NB4 (cell line): Measurements from ENCODE around the gene ZNF787.
A peak's percentile ranks its signal among the peaks of the same experiment; 100 is the strongest.

Experiments
- DNase-seq: peaks from one replicate; pipeline ENCODE4 v3.0.0; 2010; ENCODE audit warnings: low read depth
- H3K4me3 ChIP-seq: one replicate; pipeline ENCODE4 v1.5.1; 2011; ENCODE audit warnings: mild to moderate bottlenecking, low read depth, low read length, moderate library complexity
- CTCF ChIP-seq: IDR thresholded peaks from one replicate; pipeline ENCODE4 v1.5.1; 2012; ENCODE audit warnings: low read depth, low read length
- MYC ChIP-seq: IDR thresholded peaks from 2 replicates; pipeline ENCODE4 v1.6.1; 2011; ENCODE audit warnings: low read depth, low read length
- POLR2A ChIP-seq: IDR thresholded peaks from 2 replicates; pipeline ENCODE4 v1.6.1; 2011; ENCODE audit warnings: mild to moderate bottlenecking; ENCODE audit not compliant: insufficient read length; ENCODE audit errors: extremely low read depth
- TF ChIP-seq, protein P1 (sequence below): IDR thresholded peaks from 2 replicates; pipeline ENCODE4 v1.6.1; 2011; ENCODE audit warnings: low read depth, low read length

Gene ZNF787

DNA sequence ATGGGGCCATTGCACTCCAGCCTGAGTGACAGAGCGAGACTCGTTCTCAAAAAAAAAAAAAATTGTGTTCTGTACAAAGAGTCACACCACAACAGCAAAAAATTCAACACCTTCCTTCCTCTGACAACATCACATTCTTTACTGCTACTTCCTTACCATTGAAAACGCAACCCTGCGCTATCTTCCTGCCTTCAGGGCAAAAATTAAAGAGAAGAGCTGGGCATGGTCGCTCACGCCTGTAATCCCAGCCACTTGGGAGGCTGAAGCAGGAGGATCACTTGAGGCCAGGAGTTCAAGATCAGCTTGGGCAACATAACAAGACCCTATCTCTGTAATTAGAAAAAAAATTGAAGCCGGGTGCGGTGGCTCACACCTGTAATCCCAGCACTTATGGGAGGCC lies 10.6 kb upstream of the ZNF787 start:
- TF ChIP-seq MYC, result no peak
- TF ChIP-seq, protein P1, sequence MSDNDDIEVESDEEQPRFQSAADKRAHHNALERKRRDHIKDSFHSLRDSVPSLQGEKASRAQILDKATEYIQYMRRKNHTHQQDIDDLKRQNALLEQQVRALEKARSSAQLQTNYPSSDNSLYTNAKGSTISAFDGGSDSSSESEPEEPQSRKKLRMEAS, result no peak
- no peak for TF ChIP-seq POLR2A
- no peak for TF ChIP-seq CTCF

DNA sequence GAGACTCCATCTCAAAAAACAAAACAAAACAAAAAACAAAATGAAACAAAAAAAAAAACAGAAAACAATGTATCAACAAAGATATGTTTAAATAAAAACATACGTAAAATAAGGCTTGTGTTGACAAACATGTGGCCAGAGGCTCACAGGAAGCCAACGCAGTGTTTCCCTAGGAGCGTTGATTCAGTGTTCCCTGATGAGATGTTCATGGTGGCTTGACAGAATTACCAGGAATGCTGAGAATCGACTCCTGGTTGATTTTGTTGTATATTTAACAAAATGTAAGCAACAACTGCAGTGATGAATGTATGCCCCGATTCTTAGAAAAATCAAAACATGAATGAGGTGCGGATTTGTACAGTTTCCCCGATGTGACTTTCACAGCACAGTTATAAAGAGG lies 8.9 kb upstream of the ZNF787 start:
- H3K4me3 ChIP-seq, result no peak overlapping the region
- no peak for DNase-seq
- TF ChIP-seq CTCF (no peak), POLR2A (no peak), MYC (no peak)
- TF ChIP-seq, protein P1, result no peak

More for the DNA sequence above, 10.6 kb upstream of the ZNF787 start:
- no peak overlapping the region for H3K4me3 ChIP-seq
- DNase-seq, result no peak

DNA sequence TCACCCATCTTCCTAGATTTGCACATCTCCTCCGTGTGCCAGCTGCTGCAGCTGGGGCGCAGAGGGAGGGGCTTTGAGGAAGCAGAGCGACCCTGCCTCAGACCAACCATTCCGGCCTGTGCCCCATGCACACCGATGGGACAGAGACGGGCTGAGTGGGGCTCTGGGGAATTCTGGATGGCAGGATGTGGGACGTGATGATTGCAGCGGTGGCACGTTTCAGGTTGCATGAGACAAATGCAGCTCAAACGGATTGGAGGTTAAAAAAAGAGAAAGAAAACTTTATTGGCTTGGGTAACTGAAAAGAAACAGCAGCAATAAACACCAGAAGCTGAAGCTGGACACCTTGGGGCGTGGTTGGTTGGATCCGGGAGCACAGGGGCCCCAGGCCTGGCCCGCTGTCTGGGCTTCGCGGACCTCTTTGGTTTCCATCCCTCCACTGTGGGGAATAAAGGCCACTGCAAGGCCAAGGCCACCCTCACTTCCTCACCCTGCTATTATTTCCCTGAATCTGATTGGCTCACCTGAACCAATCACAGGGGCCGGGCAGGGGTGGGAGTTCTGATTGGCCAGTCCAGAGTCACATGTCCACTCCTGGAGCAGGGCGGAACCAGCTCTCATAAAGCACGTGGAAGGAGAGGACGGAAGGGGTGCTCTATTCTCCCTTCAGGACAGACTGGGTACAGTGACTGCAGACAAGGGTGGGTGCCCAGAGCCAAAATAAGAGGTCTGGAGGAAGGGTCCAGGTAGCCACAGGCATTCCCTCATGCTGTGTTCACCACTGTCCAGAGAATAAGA lies 6.1 kb upstream of the ZNF787 start:
- DNase-seq, result peak; percentile 47

DNA sequence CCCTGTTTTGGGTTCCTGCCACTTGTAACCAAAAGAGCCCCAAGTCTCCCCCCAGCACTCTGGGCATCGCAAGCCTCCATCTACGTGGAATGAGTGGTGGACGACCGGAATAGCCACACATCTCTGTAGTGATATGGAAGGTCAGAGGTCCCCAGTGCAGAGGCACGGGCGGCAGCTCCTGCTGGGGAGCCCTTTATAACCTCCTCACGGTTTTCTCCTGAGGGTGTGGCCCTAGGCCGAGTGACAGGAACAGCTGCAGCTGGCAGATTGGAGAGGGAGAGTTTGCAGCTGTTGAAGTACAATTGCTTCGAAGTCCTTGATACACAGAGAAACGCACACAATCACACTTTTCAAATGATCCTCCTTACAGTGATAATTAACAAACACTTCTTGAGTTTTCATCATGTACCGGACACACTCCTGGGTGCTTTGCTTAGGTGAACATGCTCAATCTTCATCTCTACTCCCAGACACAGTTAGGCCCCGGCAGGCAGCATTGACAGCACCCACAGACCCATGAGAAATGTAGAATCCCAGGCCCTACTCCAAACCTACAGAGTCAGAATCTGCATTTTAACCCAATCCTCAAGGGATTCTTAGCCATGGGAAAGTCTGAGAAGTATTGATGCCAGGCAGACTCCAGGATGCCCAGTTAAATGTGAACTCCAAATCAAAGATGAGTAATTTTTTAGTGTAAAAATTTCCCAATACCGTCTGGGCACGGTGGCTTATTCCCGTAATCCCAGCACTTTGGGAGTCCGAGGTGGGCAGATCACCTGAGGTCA lies 4.9 kb upstream of the ZNF787 start:
- no peak overlapping the region for H3K4me3 ChIP-seq
- no peak for TF ChIP-seq CTCF
- TF ChIP-seq, protein P1, result no peak
- DNase-seq, result no peak

More for the DNA sequence above, 6.1 kb upstream of the ZNF787 start:
- H3K4me3 ChIP-seq, result no peak overlapping the region
- TF ChIP-seq POLR2A (peak; percentile 21), CTCF (no peak)
- TF ChIP-seq, protein P1, result peak; percentile 67

DNA sequence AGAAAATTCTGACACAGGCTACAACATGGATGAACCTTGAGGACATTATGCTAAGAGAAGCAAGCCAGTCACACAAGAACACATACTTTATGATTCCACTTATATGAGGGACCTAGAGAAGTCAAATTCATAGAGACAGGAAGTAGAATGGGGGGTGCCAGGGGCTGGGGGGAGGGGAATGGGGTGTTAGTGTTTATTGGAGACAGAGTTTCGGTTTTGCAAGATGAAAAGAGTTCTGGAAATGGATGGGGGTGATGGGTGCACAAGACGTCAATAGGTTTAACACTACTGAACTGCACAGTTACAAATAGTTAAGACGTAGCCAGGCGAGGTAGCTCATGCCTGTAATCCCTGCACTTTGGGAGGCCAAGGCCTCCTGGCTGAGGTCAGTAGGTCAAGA lies 3.5 kb upstream of the ZNF787 start:
- TF ChIP-seq, protein P1, result no peak
- TF ChIP-seq MYC (no peak), CTCF (no peak), POLR2A (no peak)
- no peak for DNase-seq
- no peak overlapping the region for H3K4me3 ChIP-seq
